Ishikawa (cell line): ENCODE results near the gene TMEM151A.

Experiments used
- CEBPB ChIP-seq: IDR thresholded peaks from 2 replicates; pipeline ENCODE4 v1.6.1; 2012
- CREB1 ChIP-seq: IDR thresholded peaks from 2 replicates; pipeline ENCODE4 v1.6.1; 2012; ENCODE audit warnings: low read depth
- EGR1 ChIP-seq: IDR thresholded peaks from 2 replicates; pipeline ENCODE4 v1.6.1; 2012
- EP300 ChIP-seq: IDR thresholded peaks from 2 replicates; pipeline ENCODE4 v1.6.1; 2012; ENCODE audit warnings: borderline replicate concordance
- FOXM1 ChIP-seq: IDR thresholded peaks from 2 replicates; pipeline ENCODE4 v1.6.1; 2012; ENCODE audit warnings: low read depth, borderline replicate concordance
- MAX ChIP-seq: IDR thresholded peaks from 2 replicates; pipeline ENCODE4 v1.6.1; 2012
- NFIC ChIP-seq: IDR thresholded peaks from 2 replicates; pipeline ENCODE4 v1.6.1; 2012
- RAD21 ChIP-seq: IDR thresholded peaks from 2 replicates; pipeline ENCODE4 v1.6.1; 2012; ENCODE audit warnings: low read depth
- REST ChIP-seq: IDR thresholded peaks from 2 replicates; pipeline ENCODE4 v1.6.1; 2012; ENCODE audit warnings: low read depth, mild to moderate bottlenecking
- TAF1 ChIP-seq: IDR thresholded peaks from 2 replicates; pipeline ENCODE4 v1.6.1; 2012; ENCODE audit warnings: low read depth, mild to moderate bottlenecking
- TCF12 ChIP-seq: IDR thresholded peaks from 2 replicates; pipeline ENCODE4 v1.6.1; 2012; ENCODE audit warnings: low read depth
- TEAD4 ChIP-seq: IDR thresholded peaks from 2 replicates; pipeline ENCODE4 v1.6.1; 2012
- USF1 ChIP-seq: IDR thresholded peaks from 2 replicates; pipeline ENCODE4 v1.6.1; 2012
- YY1 ChIP-seq: IDR thresholded peaks from 2 replicates; pipeline ENCODE4 v1.6.1; 2012; ENCODE audit warnings: low read depth
- ZBTB7A ChIP-seq: IDR thresholded peaks from 2 replicates; pipeline ENCODE4 v1.6.1; 2012; ENCODE audit warnings: low read depth

Gene TMEM151A

GRCh38 chr11:66247801-66248200, 43.9 kb upstream of the TMEM151A start:
- no peak for TF ChIP-seq USF1
- no peak for TF ChIP-seq MAX
- TF ChIP-seq CEBPB, result no peak
- no peak for TF ChIP-seq TCF12
- no peak for TF ChIP-seq ZBTB7A
- TF ChIP-seq TEAD4, result no peak
- TF ChIP-seq EGR1, result no peak
- TF ChIP-seq TAF1, result no peak
- TF ChIP-seq YY1, result no peak
- TF ChIP-seq NFIC, result no peak
- no peak for TF ChIP-seq RAD21
- TF ChIP-seq CREB1, result no peak
- no peak for TF ChIP-seq REST
- no peak for TF ChIP-seq EP300
- TF ChIP-seq FOXM1, result no peak

GRCh38 chr11:66248903-66249302, 42.8 kb upstream of the TMEM151A start:
- TF ChIP-seq YY1 (no peak), TCF12 (no peak), CEBPB (no peak), USF1 (no peak), EP300 (no peak), EGR1 (no peak), CREB1 (no peak)

- no peak for TF ChIP-seq RAD21
- TF ChIP-seq TCF12, result no peak
- no peak for TF ChIP-seq EP300
- TF ChIP-seq REST, result no peak
- no peak for TF ChIP-seq MAX
- no peak for TF ChIP-seq FOXM1
- no peak for TF ChIP-seq TAF1
- TF ChIP-seq CEBPB, result no peak
- no peak for TF ChIP-seq NFIC
- TF ChIP-seq USF1, result no peak
- no peak for TF ChIP-seq EGR1
- TF ChIP-seq YY1, result no peak
- no peak for TF ChIP-seq CREB1
- TF ChIP-seq ZBTB7A, result no peak
- TF ChIP-seq TEAD4, result no peak
Observed at GRCh38 chr11:66251809-66252208, 39.9 kb upstream of the TMEM151A start.

- no peak for TF ChIP-seq NFIC
- TF ChIP-seq USF1, result no peak
- no peak for TF ChIP-seq TEAD4
- TF ChIP-seq TAF1, result no peak
- TF ChIP-seq ZBTB7A, result no peak
- no peak for TF ChIP-seq FOXM1
- TF ChIP-seq CREB1, result no peak
- TF ChIP-seq YY1, result no peak
- no peak for TF ChIP-seq TCF12
Observed at GRCh38 chr11:66258473-66258893, 33.2 kb upstream of the TMEM151A start.

- no peak for TF ChIP-seq CREB1
- no peak for TF ChIP-seq USF1
- TF ChIP-seq YY1, result no peak
- TF ChIP-seq EGR1, result no peak
- no peak for TF ChIP-seq MAX
- TF ChIP-seq FOXM1, result no peak
- no peak for TF ChIP-seq TAF1
- no peak for TF ChIP-seq TCF12
- TF ChIP-seq REST, result no peak
- TF ChIP-seq CEBPB, result no peak
- no peak for TF ChIP-seq EP300
- TF ChIP-seq NFIC, result no peak
- no peak for TF ChIP-seq RAD21
- no peak for TF ChIP-seq TEAD4
- TF ChIP-seq ZBTB7A, result no peak
Observed at GRCh38 chr11:66259225-66259624, 32.5 kb upstream of the TMEM151A start.
